ENCODE results near the gene SNIP1.

DNA sequence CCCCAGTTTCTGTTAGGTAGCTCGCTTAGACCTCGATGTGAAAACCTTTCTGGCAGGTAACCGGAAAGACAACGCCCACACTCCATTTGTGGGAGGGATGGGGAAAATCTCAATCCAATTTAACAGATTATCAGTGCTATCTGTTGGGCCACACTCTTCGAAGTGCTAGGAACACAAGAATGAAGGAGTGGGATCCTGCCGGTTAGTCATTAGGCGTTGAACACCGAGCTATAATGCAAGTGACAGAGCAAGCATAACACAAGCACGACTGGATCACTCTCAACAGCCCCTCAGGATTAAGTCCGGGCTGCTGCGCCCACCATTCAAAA is 531 bp downstream of the SNIP1 start:
- no peak for TF ChIP-seq GATA2 (IDR thresholded peaks at IDR 0.05; ENCODE audit: low read depth, low read length)
- no peak for TF ChIP-seq GATA3 (IDR thresholded peaks at IDR 0.05; ENCODE audit: low read depth, low read length)
